Endothelial cell of umbilical vein (primary cell): Measurements from ENCODE around the gene GLUL. TPM values are rescaled to one million over a fixed set of nuclear protein-coding genes. Genes with fewer than 3 reads are reported as not detected.

Experiments
- BruUV-seq: library from RNA; stranded (reverse); fragments of 400-500 nt; replicated peaks from 2 replicates; lab custom pipeline; 2021; lab: Mats Ljungman, UMichigan
- CTCF ChIA-PET: fragments of 300-600, 350-600 bp; sonication (Branson Sonifier 250); formaldehyde crosslinking; loops from one replicate; lab custom pipeline; 2021; ENCODE audit warnings: antibody characterized with exemption, inconsistent platforms; lab: Charles Lee
- POLR2A ChIA-PET: fragments of 300-600, 350-600 bp; sonication (Branson Sonifier 250); formaldehyde crosslinking; loops from one replicate; lab custom pipeline; 2021; ENCODE audit warnings: antibody characterized with exemption, inconsistent platforms; lab: Charles Lee
- DNase-seq: peaks from one replicate; pipeline ENCODE4 v3.0.0-alpha.2; 2011; ENCODE audit warnings: low read depth, low spot score
- FAIRE-seq: peaks from 2 replicates; lab custom pipeline; 2011; peaks lifted over from hg19 to GRCh38; lab: Jason Lieb, UNC
- H2AFZ ChIP-seq: 2 replicates; pipeline ENCODE4 v1.6.0; 2012; ENCODE audit warnings: low read depth, low read length, control low read depth, inconsistent platforms
- H3K27ac ChIP-seq: 2 replicates; pipeline ENCODE4 v1.5.1; 2011; ENCODE audit warnings: low read depth, mild to moderate bottlenecking, control low read depth, low read length, moderate library complexity; ENCODE audit not compliant: insufficient read depth
- H3K27me3 ChIP-seq, 2 experiments: 2 replicates each; pipeline versions ENCODE4 v1.6.0 to v1.6.1; 2011; ENCODE audit warnings: low read length in 2 of 2, mixed read lengths in 1 of 2; ENCODE audit not compliant: control insufficient read depth in 2 of 2, insufficient read depth in 2 of 2
- H3K36me3 ChIP-seq, 2 experiments: 2 replicates in 1 of 2; 3 replicates in 1 of 2; pipeline ENCODE4 v1.5.1; 2011; ENCODE audit warnings: low read length in 2 of 2, mild to moderate bottlenecking in 1 of 2, moderate library complexity in 1 of 2; ENCODE audit not compliant: control insufficient read depth in 2 of 2, insufficient read depth in 2 of 2; ENCODE audit errors: extremely low read depth in 1 of 2
- H3K4me1 ChIP-seq: 3 replicates; pipeline ENCODE4 v1.5.1; 2011; ENCODE audit warnings: mild to moderate bottlenecking, low read length; ENCODE audit not compliant: control insufficient read depth, insufficient read depth; ENCODE audit errors: extremely low read depth
- H3K4me2 ChIP-seq: 2 replicates; pipeline ENCODE4 v1.6.1; 2011; ENCODE audit warnings: low read length, control low read depth, mixed read lengths; ENCODE audit not compliant: insufficient read depth
- H3K4me3 ChIP-seq, 3 experiments: fragments of 200-600 bp in 1 of 3; sonication (generic), shearing (Covaris generic) in 1 of 3; replicated peaks in 1 of 3; 2 replicates each; pipeline ENCODE4 v1.5.1; 2011 to 2016; ENCODE audit warnings: control low read depth in 3 of 3, low read length in 3 of 3, mild to moderate bottlenecking in 2 of 3, inconsistent platforms in 1 of 3, low read depth in 1 of 3, moderate library complexity in 1 of 3; ENCODE audit not compliant: insufficient read depth in 1 of 3
- H3K79me2 ChIP-seq: 2 replicates; pipeline ENCODE4 v1.6.0; 2012; ENCODE audit warnings: low read length, inconsistent platforms; ENCODE audit not compliant: control insufficient read depth, insufficient read depth
- H3K9ac ChIP-seq: replicated peaks from 2 replicates; pipeline ENCODE3; 2011; ENCODE audit warnings: low read length, control low read depth; ENCODE audit not compliant: insufficient read depth; ENCODE audit errors: extremely low read depth
- H3K9me1 ChIP-seq: replicated peaks from 3 replicates; pipeline ENCODE4 v1.6.0; 2011; ENCODE audit warnings: mild to moderate bottlenecking, low read length; ENCODE audit not compliant: control insufficient read depth, insufficient read depth; ENCODE audit errors: extremely low read depth
- H3K9me3 ChIP-seq: replicated peaks from 2 replicates; pipeline ENCODE4 v1.5.1; 2012; ENCODE audit warnings: low read length, inconsistent platforms; ENCODE audit not compliant: control insufficient read depth, insufficient read depth
- H4K20me1 ChIP-seq: replicated peaks from 2 replicates; pipeline ENCODE3; 2011; ENCODE audit warnings: mild to moderate bottlenecking, low read length; ENCODE audit not compliant: control insufficient read depth, insufficient read depth; ENCODE audit errors: extremely low read depth
- CTCF ChIP-seq, 2 donors: IDR thresholded peaks; 1 replicate in 1 of 2; 2 replicates in 1 of 2; pipeline ENCODE4 v1.5.1; 2011; ENCODE audit warnings: low read length in 2 of 2, mild to moderate bottlenecking in 2 of 2, moderate library complexity in 2 of 2, control low read depth in 1 of 2, inconsistent platforms in 1 of 2, low read depth in 1 of 2; ENCODE audit not compliant: insufficient read depth in 1 of 2; ENCODE audit errors: extremely low read depth in 1 of 2
- EZH2 ChIP-seq: IDR thresholded peaks from 2 replicates; pipeline ENCODE4 v1.6.1; 2012; ENCODE audit warnings: borderline replicate concordance, low read depth, mild to moderate bottlenecking, moderate library complexity, low read length, inconsistent platforms; ENCODE audit not compliant: severe bottlenecking
- FOS ChIP-seq: IDR thresholded peaks from 2 replicates; pipeline ENCODE4 v1.6.1; 2011; ENCODE audit warnings: mild to moderate bottlenecking, low read length, moderate library complexity, borderline replicate concordance; ENCODE audit not compliant: insufficient read depth
- GATA2 ChIP-seq: IDR thresholded peaks from 2 replicates; pipeline ENCODE4 v1.7.0; 2011; ENCODE audit warnings: low read depth, mild to moderate bottlenecking, moderate library complexity, mixed read lengths, low read length; ENCODE audit not compliant: insufficient read length, insufficient read depth
- JUN ChIP-seq: IDR thresholded peaks from 2 replicates; pipeline ENCODE4 v1.6.1; 2011; ENCODE audit warnings: borderline replicate concordance, low read depth; ENCODE audit not compliant: insufficient read length, insufficient read depth
- MYC ChIP-seq: IDR thresholded peaks from one replicate; pipeline ENCODE4 v1.6.1; 2011; ENCODE audit warnings: mild to moderate bottlenecking, low read depth, low read length
- POLR2A ChIP-seq: IDR thresholded peaks from 2 replicates; pipeline ENCODE4 v1.6.1; 2012; ENCODE audit warnings: low read depth, mild to moderate bottlenecking, control low read depth, low read length
- POLR2AphosphoS5 ChIP-seq: IDR thresholded peaks from 2 replicates; pipeline ENCODE4 v1.6.1; 2012; ENCODE audit warnings: low read depth, mild to moderate bottlenecking, control low read depth, low read length, moderate library complexity; ENCODE audit not compliant: insufficient read depth
- dilution Hi-C: fragments of 300-500 bp; cut with MboI; formaldehyde crosslinking; loops from one replicate; pipeline ENCODE4 v1.15.0; 2019; ENCODE audit warnings: low sequenced_read_pairs; ENCODE audit not compliant: extremely low pct_ligation_motif_present
- intact Hi-C: fragments of 100-400 bp; cut with micrococcal nuclease; formaldehyde crosslinking; loops from one replicate; pipeline ENCODE4 v1.10.0; 2022
- polyA plus RNA-seq, 4 experiments: library from polyadenylated mRNA; depleted of rRNA in 3 of 4; stranded (reverse) in 3 of 4; unstranded in 1 of 4; fragments of >200 nt; gene quantifications; 2 replicates each; pipeline versions ENCODE4 v1.2.1 to v1.2.3, GENCODE V29; 2011 to 2012; ENCODE audit warnings: missing spikeins in 1 of 4
- total RNA-seq: library from RNA; stranded (reverse); gene quantifications from 2 replicates; pipeline ENCODE4 v1.2.3, GENCODE V29; 2021
- TF ChIP-seq, protein P1 (sequence below): IDR thresholded peaks from 2 replicates; pipeline ENCODE4 v1.6.1; 2011; ENCODE audit not compliant: insufficient read depth, insufficient read length

GLUL gene
- total and polyA plus RNA-seq, 2 donors (not counting 3 experiments of a cell fraction or from before 2014, with no cell fraction given), result 172 to 187 TPM

DNA sequence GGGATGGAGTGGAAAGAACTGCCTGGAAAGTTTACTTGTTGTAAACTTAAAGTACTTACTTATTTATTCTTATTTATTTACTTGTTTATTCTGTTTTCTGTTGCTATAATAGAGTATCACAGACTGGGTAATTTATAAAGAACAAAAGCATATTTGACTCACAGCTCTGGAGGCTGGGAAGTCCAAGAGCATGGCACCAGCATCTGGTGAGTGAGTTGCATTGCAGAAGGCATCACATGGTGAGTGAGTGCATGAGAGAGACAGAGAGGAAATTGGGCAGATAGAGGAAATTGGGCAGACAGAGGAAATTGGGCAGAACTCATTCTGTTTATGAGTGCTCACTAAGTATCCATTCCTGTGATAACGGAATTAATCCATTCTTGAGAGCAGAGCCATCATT is 46.7 kb upstream of the GLUL start:
- TF ChIP-seq POLR2AphosphoS5, result no peak
- no peak for TF ChIP-seq FOS
- no peak for TF ChIP-seq GATA2
- TF ChIP-seq EZH2, result no peak
- TF ChIP-seq POLR2A, result no peak
- no peak for TF ChIP-seq JUN
- TF ChIP-seq, protein P1, sequence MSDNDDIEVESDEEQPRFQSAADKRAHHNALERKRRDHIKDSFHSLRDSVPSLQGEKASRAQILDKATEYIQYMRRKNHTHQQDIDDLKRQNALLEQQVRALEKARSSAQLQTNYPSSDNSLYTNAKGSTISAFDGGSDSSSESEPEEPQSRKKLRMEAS, result no peak
- TF ChIP-seq MYC, result no peak
- TF ChIP-seq CTCF (IDR thresholded peaks at IDR 0.05; ENCODE audit: extremely low read depth in 1 of 2, insufficient read depth in 1 of 2, low read depth in 1 of 2, low read length in 2 of 2), result no peak
- Histone ChIP-seq H3K79me2 (no peaks in the 10 kb centered on the region), H3K9ac (no peak overlapping the region), H3K9me1 (no peaks in the 10 kb centered on the region), H3K9me3 (no peaks in the 10 kb centered on the region), H2AFZ (no peak overlapping the region), H3K27me3 (no peaks in the 10 kb centered on the region), H3K27ac (no peak overlapping the region), H3K4me1 (no peaks in the 10 kb centered on the region), H3K4me3 (no peak overlapping the region), H4K20me1 (no peaks in the 10 kb centered on the region), H3K36me3 (no peaks in the 10 kb centered on the region), H3K4me2 (no peak overlapping the region)
- no peak for FAIRE-seq
- dilution Hi-C loops, result no loop called here
- no TSS peak for BruUV-seq
- POLR2A ChIA-PET, result no interaction called here
- intact Hi-C loops, result no loop called here
- CTCF ChIA-PET, result no interaction called here
- DNase-seq, result no peak
